Hypothalamus (tissue), 51 donors: ENCODE data around the gene RASSF1.

Experiments
- DNase-seq, 51 donors: peaks; one replicate each; lab custom pipeline; 2025; lab: John Stamatoyannopoulos, UW

The RASSF1 gene

GRCh38 chr3:50304601-50305000 is 36.0 kb downstream of the RASSF1 start:
- DNase-seq, result no peak

- peak in 1 of 51 donors; percentile 29 for DNase-seq
Observed at GRCh38 chr3:50303013-50303815, 37.4 kb downstream of the RASSF1 start, which contains the start of gene HYAL1. HYAL1 (minus strand) TSS chr3:50303574; CDS start chr3:50302956, 618 bp downstream.

GRCh38 chr3:50302095-50303012 is 38.3 kb downstream of the RASSF1 start:
- no peak for DNase-seq

GRCh38 chr3:50300681-50301254 is 39.9 kb downstream of the RASSF1 start:
- no peak for DNase-seq

GRCh38 chr3:50299929-50300680 is 40.5 kb downstream of the RASSF1 start:
- DNase-seq, result peak in 23 of 51 donors; percentile 34 to 88 (median 64)

GRCh38 chr3:50299638-50299928 is 41.1 kb downstream of the RASSF1 start:
- no peak for DNase-seq

GRCh38 chr3:50298836-50299637 is 41.6 kb downstream of the RASSF1 start, which contains the start of the genes HYAL3 and NAA80:
HYAL3 (minus strand) TSS chr3:50299405; CDS start chr3:50295602, 3,803 bp downstream.
NAA80 (minus strand) TSS chr3:50299405; CDS start chr3:50297463, 1,942 bp downstream.
- peak; percentile 72 to 100 (median 99) for DNase-seq

GRCh38 chr3:50297896-50298725 is 42.5 kb downstream of the RASSF1 start:
- no peak for DNase-seq

- DNase-seq, result no peak
Observed at GRCh38 chr3:50297384-50297775, 43.3 kb downstream of the RASSF1 start.

GRCh38 chr3:50296721-50297383 is 43.8 kb downstream of the RASSF1 start:
- DNase-seq, result no peak

- no peak for DNase-seq
Observed at GRCh38 chr3:50295553-50296431, 44.8 kb downstream of the RASSF1 start.

GRCh38 chr3:50294492-50295403 is 45.9 kb downstream of the RASSF1 start:
- DNase-seq, result no peak

- no peak for DNase-seq
Observed at GRCh38 chr3:50294089-50294488, 46.5 kb downstream of the RASSF1 start.

GRCh38 chr3:50293079-50293801 is 47.4 kb downstream of the RASSF1 start:
- DNase-seq, result no peak
